ENCODE data around the gene TRPC1.

TRPC1 gene

DNA sequence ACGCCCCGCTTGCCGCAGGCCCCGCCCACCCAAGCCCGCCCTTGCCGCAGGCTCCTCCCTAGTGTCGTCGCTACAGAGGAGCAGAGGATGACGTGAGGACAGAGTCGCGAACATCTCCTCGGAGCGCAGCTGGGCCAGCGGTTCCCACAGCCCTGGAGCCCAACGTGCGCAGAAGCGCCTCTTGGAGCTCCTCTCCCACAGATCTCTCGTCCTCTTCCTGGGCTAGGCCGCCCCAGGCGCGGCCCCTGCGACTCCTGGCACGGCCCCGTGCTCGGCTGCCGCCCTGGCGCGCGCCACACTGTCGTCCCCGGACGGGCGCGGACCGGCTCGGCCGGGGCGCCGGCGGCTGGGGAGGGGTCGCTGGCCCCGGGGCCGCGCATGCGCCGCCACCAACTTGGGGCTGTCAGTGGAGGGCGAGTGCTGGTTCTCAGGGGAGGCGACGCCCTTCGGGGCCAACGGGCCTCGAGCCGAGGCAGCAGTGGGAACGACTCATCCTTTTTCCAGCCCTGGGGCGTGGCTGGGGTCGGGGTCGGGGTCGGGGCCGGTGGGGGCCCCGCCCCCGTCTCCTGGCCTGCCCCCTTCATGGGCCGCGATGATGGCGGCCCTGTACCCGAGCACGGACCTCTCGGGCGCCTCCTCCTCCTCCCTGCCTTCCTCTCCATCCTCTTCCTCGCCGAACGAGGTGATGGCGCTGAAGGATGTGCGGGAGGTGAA is at the start of gene TRPC1:
Gene TRPC1 (plus strand): TSS at position 67 of the 714 bp plus-strand sequence. CDS start 526 bp downstream, at position 593.
- Histone ChIP-seq H3K4me2 (peak within 1 kb of the TSS; percentile 96), H3K36me3 (no peaks in the 10 kb centered on the region), H3K27me3 (peaks cover 8% of the 10 kb centered on the region; the same call in 1 of the 2 replicates), H3K9ac (peak within 1 kb of the TSS; percentile 83), H3K4me1 (peaks cover 15% of the 10 kb centered on the region), H4K20me1 (0 out of 2 replicates have a peak, but pooled peaks cover 7% of the 10 kb centered on the region), H3K9me3 (no peaks in the 10 kb centered on the region), H3K27ac (peak within 1 kb of the TSS; percentile 83), H3K4me3 (peak within 1 kb of the TSS; percentile 94)
- TF ChIP-seq Cebpa-rat (IDR thresholded peaks at IDR 0.05): no peak

DNA sequence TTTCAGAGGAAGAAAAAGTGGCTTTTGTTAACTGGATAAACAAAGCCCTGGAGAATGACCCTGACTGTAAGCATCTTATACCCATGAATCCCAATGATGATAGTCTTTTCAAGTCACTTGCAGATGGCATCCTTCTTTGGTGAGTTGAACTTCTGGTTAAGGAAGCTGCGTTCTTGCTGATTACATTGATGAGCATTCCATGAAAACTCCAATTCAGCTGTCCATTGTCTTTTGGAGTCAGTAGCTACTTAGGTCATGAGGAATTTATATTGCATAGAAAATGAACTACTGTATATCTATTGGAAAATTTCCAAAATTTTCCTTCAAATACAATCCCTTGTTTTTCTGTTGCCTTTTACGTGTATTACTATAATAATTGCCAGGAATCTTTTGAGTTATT is 47.7 kb upstream of the TRPC1 start:
- Histone ChIP-seq H3K4me1 (no peaks in the 10 kb centered on the region), H3K27ac (no peak overlapping the region), H3K36me3 (no peaks in the 10 kb centered on the region), H3K4me3 (no peak overlapping the region), H3K27me3 (no peaks in the 10 kb centered on the region), H3K9ac (no peak overlapping the region), H3K9me3 (no peaks in the 10 kb centered on the region), H4K20me1 (no peaks in the 10 kb centered on the region), H3K4me2 (no peak overlapping the region)
- TF ChIP-seq Cebpa-rat (IDR thresholded peaks at IDR 0.05): no peak

DNA sequence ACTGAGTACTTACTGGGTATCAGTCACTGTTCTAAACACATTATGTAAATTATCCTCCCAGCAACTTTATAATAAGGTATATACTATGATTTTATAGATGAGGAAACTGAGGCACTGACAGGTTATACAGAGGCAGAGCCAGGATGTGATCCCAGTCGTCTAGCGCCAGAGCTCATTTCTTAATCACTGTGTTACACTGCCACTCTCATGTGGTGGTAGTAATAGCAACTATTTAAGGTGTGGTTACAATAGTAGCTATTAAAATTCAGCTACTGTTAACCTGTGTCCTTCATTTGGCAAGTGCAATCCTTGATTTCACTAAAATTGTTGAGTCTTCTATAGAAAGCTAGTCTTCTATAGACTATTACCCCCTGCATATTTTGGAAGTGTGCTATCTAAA is 43.1 kb upstream of the TRPC1 start:
- no peak overlapping the region for H3K4me3 ChIP-seq
- H3K9me3 ChIP-seq: no peaks in the 10 kb centered on the region
- no peak for TF ChIP-seq Cebpa-rat (IDR thresholded peaks at IDR 0.05)
- H3K4me2 ChIP-seq: no peak overlapping the region
- no peaks in the 10 kb centered on the region for H4K20me1 ChIP-seq
- H3K27me3 ChIP-seq: no peaks in the 10 kb centered on the region
- no peak overlapping the region for H3K9ac ChIP-seq
- no peaks in the 10 kb centered on the region for H3K4me1 ChIP-seq
- no peak overlapping the region for H3K27ac ChIP-seq
- no peaks in the 10 kb centered on the region for H3K36me3 ChIP-seq

DNA sequence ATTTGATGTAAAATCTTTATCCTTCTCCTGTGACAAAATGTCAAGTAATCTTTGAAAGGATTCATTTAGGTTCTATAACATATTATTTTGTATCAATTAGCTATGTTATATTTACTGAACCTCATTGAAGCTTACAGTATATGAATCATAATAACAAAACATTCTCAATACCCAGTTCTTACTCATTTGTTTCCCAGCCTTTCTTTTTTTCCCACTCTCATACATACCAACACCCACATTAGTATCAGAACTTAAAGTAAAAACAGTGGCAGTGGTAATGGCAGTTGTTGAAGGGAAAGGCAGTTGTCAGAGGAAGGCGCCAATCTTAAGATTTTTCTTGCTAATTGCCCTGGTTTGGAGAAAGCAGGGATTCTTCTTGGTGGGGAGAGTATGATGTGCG is 33.2 kb upstream of the TRPC1 start:
- Histone ChIP-seq H3K27ac (no peak overlapping the region), H3K4me3 (no peak overlapping the region), H4K20me1 (no peaks in the 10 kb centered on the region), H3K4me2 (no peak overlapping the region), H3K27me3 (no peaks in the 10 kb centered on the region), H3K9me3 (no peaks in the 10 kb centered on the region), H3K9ac (no peak overlapping the region), H3K4me1 (no peaks in the 10 kb centered on the region), H3K36me3 (no peaks in the 10 kb centered on the region)
- TF ChIP-seq Cebpa-rat (IDR thresholded peaks at IDR 0.05): no peak

- Histone ChIP-seq H3K9ac (no peak overlapping the region), H3K9me3 (no peaks in the 10 kb centered on the region), H4K20me1 (no peaks in the 10 kb centered on the region), H3K4me2 (no peak overlapping the region), H3K4me3 (no peak overlapping the region), H3K27ac (no peak overlapping the region), H3K27me3 (no peaks in the 10 kb centered on the region), H3K36me3 (no peaks in the 10 kb centered on the region), H3K4me1 (no peaks in the 10 kb centered on the region)
- no peak for TF ChIP-seq Cebpa-rat (IDR thresholded peaks at IDR 0.05)
These were observed 32.3 kb upstream of the TRPC1 start for GRCh38 chr3:142691527-142691926.

DNA sequence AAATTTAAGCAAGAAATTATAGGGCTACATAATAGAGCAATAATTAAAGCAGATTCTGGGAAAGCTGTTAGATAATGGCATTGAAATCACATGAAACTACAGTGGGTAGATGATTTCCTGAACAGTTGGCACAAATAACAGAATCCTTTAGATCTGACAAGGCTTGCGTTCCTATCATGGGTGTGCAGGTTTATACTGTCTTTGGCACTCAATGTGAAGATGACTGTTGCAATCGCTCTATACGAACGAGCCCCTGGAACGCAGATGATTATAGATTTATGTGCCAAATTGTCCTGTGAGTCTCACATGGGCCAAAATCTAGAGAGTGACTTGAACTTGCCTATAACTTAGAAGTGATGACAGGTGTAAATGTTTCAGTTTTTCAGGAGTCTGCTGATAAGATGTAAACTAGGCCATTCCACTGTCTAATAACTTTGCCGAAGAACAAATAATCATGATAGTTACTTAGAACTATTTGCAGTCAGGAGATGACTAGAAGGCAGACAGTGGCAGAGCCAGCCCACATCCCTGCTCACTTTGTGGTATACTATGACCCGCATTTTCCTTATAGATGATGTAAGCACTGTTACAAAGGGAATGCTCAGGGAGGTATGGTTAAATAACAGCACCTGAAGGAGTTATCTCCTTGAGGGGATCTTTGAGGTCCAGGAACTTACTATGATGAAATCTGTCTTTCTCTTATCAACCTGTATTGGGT is 30.5 kb upstream of the TRPC1 start:
- H3K4me1 ChIP-seq: no peaks in the 10 kb centered on the region
- no peaks in the 10 kb centered on the region for H3K36me3 ChIP-seq
- H4K20me1 ChIP-seq: no peaks in the 10 kb centered on the region
- H3K9ac ChIP-seq: no peak overlapping the region
- no peaks in the 10 kb centered on the region for H3K9me3 ChIP-seq
- TF ChIP-seq Cebpa-rat (IDR thresholded peaks at IDR 0.05): no peak
- H3K27me3 ChIP-seq: no peaks in the 10 kb centered on the region
- no peak overlapping the region for H3K27ac ChIP-seq
- no peak overlapping the region for H3K4me2 ChIP-seq
- no peak overlapping the region for H3K4me3 ChIP-seq

GRCh38 chr3:142694225-142694624 is 29.6 kb upstream of the TRPC1 start:
- H3K27me3 ChIP-seq: no peaks in the 10 kb centered on the region
- no peak overlapping the region for H3K4me3 ChIP-seq
- H4K20me1 ChIP-seq: no peaks in the 10 kb centered on the region
- H3K27ac ChIP-seq: no peak overlapping the region
- no peak overlapping the region for H3K9ac ChIP-seq
- H3K9me3 ChIP-seq: no peaks in the 10 kb centered on the region
- H3K36me3 ChIP-seq: no peaks in the 10 kb centered on the region
- TF ChIP-seq Cebpa-rat (IDR thresholded peaks at IDR 0.05): no peak
- no peaks in the 10 kb centered on the region for H3K4me1 ChIP-seq
- H3K4me2 ChIP-seq: no peak overlapping the region

GRCh38 chr3:142705198-142705597 is 18.6 kb upstream of the TRPC1 start:
- Histone ChIP-seq H3K27ac (no peak overlapping the region), H3K4me2 (no peak overlapping the region)

GRCh38 chr3:142706321-142707127 is 17.3 kb upstream of the TRPC1 start:
- H3K27ac ChIP-seq: no peak overlapping the region
- H3K4me3 ChIP-seq: no peak overlapping the region
- H3K27me3 ChIP-seq: no peaks in the 10 kb centered on the region
- no peak overlapping the region for H3K4me2 ChIP-seq
- no peaks in the 10 kb centered on the region for H3K36me3 ChIP-seq
- peak; percentile 80; the same call in 1 of the 2 replicates for TF ChIP-seq Cebpa-rat (IDR thresholded peaks at IDR 0.05)
- no peaks in the 10 kb centered on the region for H3K4me1 ChIP-seq
- H3K9me3 ChIP-seq: no peaks in the 10 kb centered on the region
- H3K9ac ChIP-seq: no peak overlapping the region
- no peaks in the 10 kb centered on the region for H4K20me1 ChIP-seq

More at GRCh38 chr3:142705198-142705597, 18.6 kb upstream of the TRPC1 start:
- no peak for TF ChIP-seq Cebpa-rat (IDR thresholded peaks at IDR 0.05)
- Histone ChIP-seq H3K9ac (no peak overlapping the region), H3K4me3 (no peak overlapping the region), H4K20me1 (no peaks in the 10 kb centered on the region), H3K36me3 (no peaks in the 10 kb centered on the region), H3K9me3 (no peaks in the 10 kb centered on the region), H3K27me3 (no peaks in the 10 kb centered on the region), H3K4me1 (no peaks in the 10 kb centered on the region)
